Fibroblast of the aortic adventitia (primary cell): Measurements from ENCODE around the gene MTMR11. TPM values are rescaled to one million over a fixed set of nuclear protein-coding genes. Genes with fewer than 3 reads are reported as not detected.

Experiments
- DNase-seq: peaks from one replicate; pipeline ENCODE4 v3.0.0-alpha.2; 2010; ENCODE audit warnings: low read depth
- H3K4me3 ChIP-seq: 2 replicates; pipeline ENCODE4 v1.5.1; 2011; ENCODE audit warnings: low read depth, mild to moderate bottlenecking, control low read depth, low read length, moderate library complexity
- total RNA-seq: library from RNA; depleted of rRNA; stranded (reverse); fragments of >200 nt; gene quantifications from 2 replicates; pipeline ENCODE4 v1.2.3, GENCODE V29; 2012; ENCODE audit warnings: low replicate concordance
- TF ChIP-seq, protein P1 (sequence below): IDR thresholded peaks from 2 replicates; pipeline ENCODE4 v1.5.1; 2011; ENCODE audit warnings: mild to moderate bottlenecking, low read length, control low read depth, inconsistent platforms; ENCODE audit not compliant: insufficient read depth

MTMR11 gene
- total RNA-seq, 1 donor = 22.1 TPM

DNA sequence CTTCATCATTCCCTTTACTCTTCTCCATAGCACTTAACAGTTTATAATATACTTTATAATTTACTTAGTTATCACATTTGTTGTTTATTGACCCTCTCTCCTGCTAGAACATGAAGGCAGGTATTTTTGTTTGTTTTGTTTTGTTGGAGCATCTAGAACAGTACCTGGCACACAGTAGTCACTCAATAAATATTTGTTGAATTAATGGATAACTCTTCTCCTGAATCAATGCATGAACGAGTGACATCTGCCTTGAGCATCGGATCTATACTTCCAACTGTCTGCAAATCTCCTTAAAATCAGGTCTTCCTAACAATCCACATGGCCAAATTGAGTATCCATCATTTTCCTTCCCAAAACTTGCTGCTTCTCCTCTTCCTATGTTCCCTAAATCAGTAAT lies 35.9 kb upstream of the MTMR11 start:
- TF ChIP-seq, protein P1, sequence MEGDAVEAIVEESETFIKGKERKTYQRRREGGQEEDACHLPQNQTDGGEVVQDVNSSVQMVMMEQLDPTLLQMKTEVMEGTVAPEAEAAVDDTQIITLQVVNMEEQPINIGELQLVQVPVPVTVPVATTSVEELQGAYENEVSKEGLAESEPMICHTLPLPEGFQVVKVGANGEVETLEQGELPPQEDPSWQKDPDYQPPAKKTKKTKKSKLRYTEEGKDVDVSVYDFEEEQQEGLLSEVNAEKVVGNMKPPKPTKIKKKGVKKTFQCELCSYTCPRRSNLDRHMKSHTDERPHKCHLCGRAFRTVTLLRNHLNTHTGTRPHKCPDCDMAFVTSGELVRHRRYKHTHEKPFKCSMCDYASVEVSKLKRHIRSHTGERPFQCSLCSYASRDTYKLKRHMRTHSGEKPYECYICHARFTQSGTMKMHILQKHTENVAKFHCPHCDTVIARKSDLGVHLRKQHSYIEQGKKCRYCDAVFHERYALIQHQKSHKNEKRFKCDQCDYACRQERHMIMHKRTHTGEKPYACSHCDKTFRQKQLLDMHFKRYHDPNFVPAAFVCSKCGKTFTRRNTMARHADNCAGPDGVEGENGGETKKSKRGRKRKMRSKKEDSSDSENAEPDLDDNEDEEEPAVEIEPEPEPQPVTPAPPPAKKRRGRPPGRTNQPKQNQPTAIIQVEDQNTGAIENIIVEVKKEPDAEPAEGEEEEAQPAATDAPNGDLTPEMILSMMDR = no peak
- no peak for DNase-seq

DNA sequence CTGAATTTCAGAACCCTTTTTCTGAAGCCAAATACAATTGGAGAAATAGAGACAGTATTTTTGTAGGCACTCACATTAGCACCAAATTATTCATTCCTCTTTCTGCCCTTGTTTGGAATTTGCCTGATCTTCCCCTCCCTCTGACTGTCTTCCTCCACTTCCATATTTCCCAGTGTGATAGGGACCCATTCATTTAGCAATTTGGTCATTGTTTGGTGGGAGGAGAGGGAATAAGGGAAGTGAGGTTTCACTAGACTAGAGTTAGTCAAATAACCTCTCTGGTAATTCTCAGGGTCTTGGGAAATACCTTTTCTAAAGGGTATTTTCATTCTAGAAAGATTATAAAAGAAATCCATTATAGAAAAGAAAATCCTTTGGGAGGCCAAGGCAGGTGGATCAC lies 31.0 kb upstream of the MTMR11 start:
- DNase-seq = no peak
- no peak overlapping the region for H3K4me3 ChIP-seq
- TF ChIP-seq, protein P1 = no peak

More for the DNA sequence above, 35.9 kb upstream of the MTMR11 start:
- H3K4me3 ChIP-seq = no peak overlapping the region

DNA sequence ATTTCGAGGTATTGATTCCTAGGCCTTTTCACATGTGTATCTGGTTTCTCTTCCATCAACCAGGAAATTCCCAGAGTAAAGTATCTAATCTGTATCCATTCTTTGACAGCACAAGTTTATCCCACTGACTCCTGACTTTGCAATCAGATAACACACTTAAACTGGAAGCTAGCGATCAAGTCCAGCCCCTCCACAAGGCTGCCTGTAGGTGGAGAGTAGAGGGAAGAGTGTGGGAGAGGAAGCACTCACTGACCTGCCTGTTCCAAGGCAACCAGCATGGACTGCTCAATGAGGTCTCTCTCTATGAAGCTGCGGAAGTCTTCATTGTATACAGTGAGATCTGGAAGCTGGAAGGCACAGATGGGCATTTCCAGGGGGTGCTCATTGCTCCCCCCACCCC lies 30.4 kb upstream of the MTMR11 start:
- DNase-seq = no peak
- TF ChIP-seq, protein P1 = no peak

DNA sequence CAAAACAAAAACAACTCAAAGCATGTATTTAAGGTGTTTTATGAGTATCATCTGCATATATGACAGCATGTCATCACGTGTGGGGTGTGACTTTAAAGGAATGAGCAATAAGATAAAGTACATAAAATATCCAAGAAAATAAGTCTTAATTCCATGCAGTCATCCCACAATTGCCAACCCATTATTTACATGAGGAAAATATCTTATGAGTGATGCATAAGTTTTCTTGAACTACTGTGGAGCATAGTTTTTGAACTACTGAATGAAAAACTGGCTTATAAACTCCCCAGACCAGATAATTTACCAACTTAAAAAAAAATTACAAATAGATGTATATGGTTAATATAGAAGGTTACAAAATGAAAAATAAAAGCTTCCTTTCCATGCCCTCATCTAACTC lies 29.7 kb upstream of the MTMR11 start:
- TF ChIP-seq, protein P1 = no peak
- H3K4me3 ChIP-seq = no peak overlapping the region
- DNase-seq = no peak

More for the DNA sequence above, 30.4 kb upstream of the MTMR11 start:
- H3K4me3 ChIP-seq = no peak overlapping the region

DNA sequence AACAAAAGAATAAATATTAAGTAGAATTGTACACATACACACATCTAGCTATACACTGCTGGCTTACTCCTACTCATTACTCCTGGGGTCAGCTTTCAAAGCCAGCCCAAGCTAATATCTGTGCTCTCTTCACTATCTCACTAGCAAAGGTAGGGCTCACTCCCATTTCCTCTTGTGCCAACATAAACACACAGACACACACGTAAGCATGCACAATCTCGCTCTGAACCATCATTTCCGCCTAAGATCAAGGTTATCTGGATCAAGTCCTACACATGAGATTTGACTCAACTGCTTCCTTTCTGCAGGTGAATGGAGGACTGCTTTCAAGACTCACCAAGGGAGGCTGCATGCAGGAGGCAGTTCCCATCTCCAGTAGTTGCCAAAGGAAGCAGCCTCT lies 28.8 kb upstream of the MTMR11 start:
- TF ChIP-seq, protein P1 = no peak
- H3K4me3 ChIP-seq = no peak overlapping the region
- DNase-seq = no peak

DNA sequence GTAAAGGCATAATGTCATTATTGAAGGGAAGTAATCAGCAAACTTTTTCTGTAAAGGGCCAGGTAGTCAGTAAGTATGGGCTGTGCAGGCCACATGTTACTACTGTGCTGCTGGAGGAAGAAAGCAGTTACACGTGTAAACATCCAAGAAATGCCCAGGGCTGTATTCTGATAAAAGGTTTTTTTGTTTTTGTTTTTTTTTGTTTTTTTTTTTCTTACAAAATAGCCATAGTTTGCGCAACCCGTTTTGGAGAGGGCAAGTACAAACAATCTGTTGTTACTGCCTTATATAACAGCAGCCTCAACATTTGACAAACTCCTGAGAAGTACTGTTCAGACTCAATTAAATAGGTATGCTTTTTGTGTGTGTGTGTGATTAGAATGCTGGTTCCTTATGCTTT lies 26.7 kb upstream of the MTMR11 start:
- no peak for DNase-seq

DNA sequence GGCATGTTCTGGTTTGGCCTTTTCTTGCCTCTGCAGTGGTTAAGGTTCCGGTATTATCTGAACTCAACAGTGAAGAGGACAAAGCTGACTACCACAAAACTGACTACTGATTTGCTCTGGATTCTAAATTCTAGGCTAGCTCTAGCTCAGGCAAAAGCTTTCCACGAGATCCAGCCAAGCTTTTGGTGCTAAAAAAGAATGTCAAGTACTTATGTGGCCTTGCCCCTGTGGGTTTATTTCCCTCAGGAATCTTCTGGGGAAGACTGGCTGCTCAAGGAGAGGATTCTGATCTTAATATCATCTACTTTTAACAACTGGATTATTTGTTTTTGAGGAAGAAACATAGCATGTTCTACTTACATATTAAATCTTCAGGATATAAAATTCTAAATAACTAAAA lies 26.1 kb upstream of the MTMR11 start:
- DNase-seq = no peak
- no peak overlapping the region for H3K4me3 ChIP-seq
- TF ChIP-seq, protein P1 = no peak

More for the DNA sequence above, 26.7 kb upstream of the MTMR11 start:
- no peak overlapping the region for H3K4me3 ChIP-seq
- TF ChIP-seq, protein P1 = no peak
